Osteoblast (primary cell): ENCODE measurements around the gene FGF23. TPM values are rescaled to one million over a fixed set of nuclear protein-coding genes. Genes with fewer than 3 reads are reported as not detected.

Source experiments
- DNase-seq: peaks from one replicate; pipeline ENCODE4 v3.0.0; 2011; ENCODE audit warnings: low spot score, mixed read lengths; ENCODE audit not compliant: insufficient read length; ENCODE audit errors: missing footprints
- H2AFZ ChIP-seq: 2 replicates; pipeline ENCODE4 v1.6.0; 2011; ENCODE audit warnings: mild to moderate bottlenecking, low read length
- H3K27ac ChIP-seq: 2 replicates; pipeline ENCODE4 v1.5.1; 2011; ENCODE audit warnings: mild to moderate bottlenecking, low read depth, low read length, moderate library complexity
- H3K27me3 ChIP-seq: 2 replicates; pipeline ENCODE4 v1.6.0; 2012; ENCODE audit warnings: mild to moderate bottlenecking, control low read depth, inconsistent platforms, low read length, moderate library complexity; ENCODE audit not compliant: insufficient read depth
- H3K36me3 ChIP-seq: 2 replicates; pipeline ENCODE4 v1.5.1; 2011; ENCODE audit warnings: mild to moderate bottlenecking, low read length, control low read depth, moderate library complexity; ENCODE audit not compliant: insufficient read depth
- H3K4me1 ChIP-seq: 2 replicates; pipeline ENCODE4 v1.5.1; 2011; ENCODE audit warnings: mild to moderate bottlenecking, low read length, control low read depth, moderate library complexity; ENCODE audit not compliant: insufficient read depth
- H3K4me2 ChIP-seq: 2 replicates; pipeline ENCODE4 v1.6.0; 2011; ENCODE audit warnings: mild to moderate bottlenecking, low read length; ENCODE audit not compliant: insufficient read depth
- H3K4me3 ChIP-seq: fragments of 200-600 bp; sonication (generic); 3 replicates; pipeline ENCODE4 v1.5.1; 2012; ENCODE audit warnings: mild to moderate bottlenecking, low read length, inconsistent platforms; ENCODE audit not compliant: insufficient read depth
- H3K79me2 ChIP-seq: 2 replicates; pipeline ENCODE4 v1.6.0; 2012; ENCODE audit warnings: mild to moderate bottlenecking, low read length, control low read depth, inconsistent platforms; ENCODE audit not compliant: insufficient read depth
- H3K9me3 ChIP-seq: 2 replicates; pipeline ENCODE4 v1.5.1; 2011; ENCODE audit warnings: low read depth, low read length, control low read depth
- H4K20me1 ChIP-seq: 2 replicates; pipeline ENCODE4 v1.6.0; 2012; ENCODE audit warnings: mild to moderate bottlenecking, low read length, control low read depth; ENCODE audit not compliant: insufficient read depth
- CTCF ChIP-seq: IDR thresholded peaks from 2 replicates; pipeline ENCODE4 v1.5.1; 2011; ENCODE audit warnings: mild to moderate bottlenecking, low read depth, low read length, moderate library complexity; ENCODE audit errors: extremely low read depth
- total RNA-seq: library from RNA; depleted of rRNA; stranded (reverse); fragments of >200 nt; gene quantifications from 2 replicates; pipeline ENCODE4 v1.2.3, GENCODE V29; 2012

Gene FGF23
- total RNA-seq, 1 donor = not detected

- DNase-seq = no peak
- H3K9me3 ChIP-seq = no peaks in the 10 kb centered on the region
- no peak overlapping the region for H3K27ac ChIP-seq
- no peak overlapping the region for H3K4me3 ChIP-seq
- no peaks in the 10 kb centered on the region for H3K27me3 ChIP-seq
- no peaks in the 10 kb centered on the region for H4K20me1 ChIP-seq
- H3K36me3 ChIP-seq = no peaks in the 10 kb centered on the region
- no peak overlapping the region for H2AFZ ChIP-seq
- TF ChIP-seq CTCF = no peak
- H3K4me1 ChIP-seq = no peaks in the 10 kb centered on the region
- H3K79me2 ChIP-seq = no peaks in the 10 kb centered on the region
- no peak overlapping the region for H3K4me2 ChIP-seq
Observed at GRCh38 chr12:4388032-4388431, 8.5 kb upstream of the FGF23 start.

- H3K36me3 ChIP-seq = no peaks in the 10 kb centered on the region
- DNase-seq = no peak
Observed at GRCh38 chr12:4387607-4388006, 8.1 kb upstream of the FGF23 start.

GRCh38 chr12:4386801-4387200 is 7.3 kb upstream of the FGF23 start:
- H3K36me3 ChIP-seq = no peaks in the 10 kb centered on the region
- no peaks in the 10 kb centered on the region for H3K27me3 ChIP-seq
- H4K20me1 ChIP-seq = no peaks in the 10 kb centered on the region
- no peaks in the 10 kb centered on the region for H3K4me1 ChIP-seq
- no peak for TF ChIP-seq CTCF
- no peak overlapping the region for H3K4me3 ChIP-seq
- no peaks in the 10 kb centered on the region for H3K79me2 ChIP-seq
- no peaks in the 10 kb centered on the region for H3K9me3 ChIP-seq
- no peak for DNase-seq
- no peak overlapping the region for H3K27ac ChIP-seq
- no peak overlapping the region for H2AFZ ChIP-seq
- no peak overlapping the region for H3K4me2 ChIP-seq

More at GRCh38 chr12:4387607-4388006, 8.1 kb upstream of the FGF23 start:
- H4K20me1 ChIP-seq = no peaks in the 10 kb centered on the region
- no peaks in the 10 kb centered on the region for H3K27me3 ChIP-seq
- TF ChIP-seq CTCF = no peak
- no peaks in the 10 kb centered on the region for H3K79me2 ChIP-seq
- H3K4me3 ChIP-seq = no peak overlapping the region
- no peaks in the 10 kb centered on the region for H3K4me1 ChIP-seq
- no peak overlapping the region for H3K4me2 ChIP-seq
- no peak overlapping the region for H3K27ac ChIP-seq
- H3K9me3 ChIP-seq = no peaks in the 10 kb centered on the region
- H2AFZ ChIP-seq = no peak overlapping the region

- H3K4me3 ChIP-seq = no peak overlapping the region
Observed at GRCh38 chr12:4383304-4383865, 3.9 kb upstream of the FGF23 start.

More at GRCh38 chr12:4383304-4383865, 3.9 kb upstream of the FGF23 start:
- Histone ChIP-seq H2AFZ (no peak overlapping the region), H3K27me3 (no peaks in the 10 kb centered on the region), H3K79me2 (no peaks in the 10 kb centered on the region), H3K4me2 (no peak overlapping the region), H4K20me1 (no peaks in the 10 kb centered on the region), H3K27ac (no peak overlapping the region), H3K36me3 (no peaks in the 10 kb centered on the region), H3K9me3 (no peaks in the 10 kb centered on the region), H3K4me1 (no peaks in the 10 kb centered on the region)
- no peak for TF ChIP-seq CTCF
- no peak for DNase-seq
